MCF 10A (cell line): Measurements from ENCODE around the gene SLAMF1. TPM values are rescaled to one million over a fixed set of nuclear protein-coding genes. Genes with fewer than 3 reads are reported as not detected.

Experiments
- BruUV-seq: library from RNA; stranded (reverse); fragments of 400-500 nt; replicated peaks from 2 replicates; lab custom pipeline; 2021; lab: Mats Ljungman, UMichigan
- CTCF ChIA-PET: fragments of 300-600 bp; sonication (Branson Sonifier 250); formaldehyde crosslinking; extraction: SDS; loops from one replicate; lab custom pipeline; 2021; ENCODE audit warnings: antibody characterized with exemption, inconsistent platforms; lab: Yijun Ruan, JAX
- POLR2A ChIA-PET: fragments of 300-600, 350-650 bp; sonication (Branson Sonifier 250); formaldehyde crosslinking; extraction: SDS; loops from one replicate; lab custom pipeline; 2020; ENCODE audit warnings: antibody characterized with exemption, inconsistent platforms; lab: Yijun Ruan, JAX
- DNase-seq: peaks from one replicate; pipeline ENCODE4 v3.0.0-alpha.2; 2018; ENCODE audit not compliant: unreplicated experiment
- H3K27ac Mint-ChIP-seq: one replicate; pipeline ENCODE4 v1.8.0; 2022; ENCODE audit warnings: mild to moderate bottlenecking, low read depth, mixed read lengths; ENCODE audit not compliant: unreplicated experiment
- H3K27me3 Mint-ChIP-seq: one replicate; pipeline ENCODE4 v1.8.0; 2022; ENCODE audit warnings: mixed read lengths; ENCODE audit not compliant: insufficient read depth, unreplicated experiment
- H3K36me3 Mint-ChIP-seq: one replicate; pipeline ENCODE4 v1.8.0; 2022; ENCODE audit warnings: mild to moderate bottlenecking, moderate library complexity, mixed read lengths; ENCODE audit not compliant: insufficient read depth, unreplicated experiment
- H3K4me1 Mint-ChIP-seq: one replicate; pipeline ENCODE4 v1.8.0; 2022; ENCODE audit warnings: mixed read lengths; ENCODE audit not compliant: insufficient read depth, unreplicated experiment
- H3K4me3 Mint-ChIP-seq: one replicate; pipeline ENCODE4 v1.8.0; 2022; ENCODE audit warnings: mild to moderate bottlenecking, moderate library complexity, mixed read lengths; ENCODE audit not compliant: unreplicated experiment
- H3K9me3 Mint-ChIP-seq: one replicate; pipeline ENCODE4 v1.8.0; 2022; ENCODE audit warnings: mixed read lengths; ENCODE audit not compliant: unreplicated experiment
- intact Hi-C: fragments of 100-400 bp; cut with micrococcal nuclease; formaldehyde crosslinking; loops from 2 replicates; pipeline ENCODE4 v1.14.1; 2022
- total RNA-seq: library from RNA; stranded (reverse); gene quantifications from 2 replicates; pipeline ENCODE4 v1.2.3, GENCODE V29; 2022
- TF ChIP-seq, protein P1 (sequence below): fragments of 200-600 bp; IDR thresholded peaks from one replicate; pipeline ENCODE4 v1.8.0; 2022; ENCODE audit warnings: antibody characterized with exemption, mild to moderate bottlenecking; ENCODE audit not compliant: unreplicated experiment

The SLAMF1 gene
- total RNA-seq, 1 experiment from 2014 or later, result not detected

DNA sequence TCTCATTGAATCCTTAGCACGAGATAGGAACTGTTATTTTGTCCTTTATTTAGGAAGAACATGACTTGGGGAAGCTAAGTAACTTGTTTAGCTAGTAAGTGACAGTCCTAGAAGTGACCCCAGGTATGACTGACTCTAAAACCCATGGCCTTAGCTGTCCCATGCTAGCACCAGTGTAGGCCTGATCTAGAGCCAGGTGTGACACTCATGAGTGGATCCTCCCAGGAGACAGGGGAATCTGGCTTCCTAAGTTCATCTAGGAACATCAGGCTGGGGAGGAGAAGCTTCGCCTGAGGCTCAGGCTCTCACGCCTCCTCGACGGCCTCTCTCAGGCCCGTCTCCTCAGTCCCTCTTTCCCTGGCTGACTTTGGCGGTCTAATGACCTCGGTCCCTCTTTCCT is 33.6 kb upstream of the SLAMF1 start:
- no peak for DNase-seq
- TF ChIP-seq, protein P1, sequence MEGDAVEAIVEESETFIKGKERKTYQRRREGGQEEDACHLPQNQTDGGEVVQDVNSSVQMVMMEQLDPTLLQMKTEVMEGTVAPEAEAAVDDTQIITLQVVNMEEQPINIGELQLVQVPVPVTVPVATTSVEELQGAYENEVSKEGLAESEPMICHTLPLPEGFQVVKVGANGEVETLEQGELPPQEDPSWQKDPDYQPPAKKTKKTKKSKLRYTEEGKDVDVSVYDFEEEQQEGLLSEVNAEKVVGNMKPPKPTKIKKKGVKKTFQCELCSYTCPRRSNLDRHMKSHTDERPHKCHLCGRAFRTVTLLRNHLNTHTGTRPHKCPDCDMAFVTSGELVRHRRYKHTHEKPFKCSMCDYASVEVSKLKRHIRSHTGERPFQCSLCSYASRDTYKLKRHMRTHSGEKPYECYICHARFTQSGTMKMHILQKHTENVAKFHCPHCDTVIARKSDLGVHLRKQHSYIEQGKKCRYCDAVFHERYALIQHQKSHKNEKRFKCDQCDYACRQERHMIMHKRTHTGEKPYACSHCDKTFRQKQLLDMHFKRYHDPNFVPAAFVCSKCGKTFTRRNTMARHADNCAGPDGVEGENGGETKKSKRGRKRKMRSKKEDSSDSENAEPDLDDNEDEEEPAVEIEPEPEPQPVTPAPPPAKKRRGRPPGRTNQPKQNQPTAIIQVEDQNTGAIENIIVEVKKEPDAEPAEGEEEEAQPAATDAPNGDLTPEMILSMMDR, result no peak
- Mint-ChIP-seq H3K36me3 (no peaks in the 10 kb centered on the region), H3K27me3 (peaks cover 24% of the 10 kb centered on the region), H3K9me3 (no peaks in the 10 kb centered on the region), H3K4me1 (no peaks in the 10 kb centered on the region), H3K27ac (no peak overlapping the region), H3K4me3 (no peak overlapping the region)
- no TSS peak for BruUV-seq
- ChIA-PET CTCF (interaction anchor here (0.6 to 9.5 kb wide), 11 partner anchors 8 to 273 kb away, joined by 3 to 97 read pairs (median 4); partner anchors contain the start of gene ITLN2), POLR2A (interaction anchor here (1.0 kb wide), 1 partner anchor 271 kb away, joined by 4 read pairs; no protein-coding TSS in a partner anchor)
- intact Hi-C loops, result loop anchor here (2.0 kb wide), 1 partner anchor 416 kb away; no protein-coding TSS in a partner anchor

DNA sequence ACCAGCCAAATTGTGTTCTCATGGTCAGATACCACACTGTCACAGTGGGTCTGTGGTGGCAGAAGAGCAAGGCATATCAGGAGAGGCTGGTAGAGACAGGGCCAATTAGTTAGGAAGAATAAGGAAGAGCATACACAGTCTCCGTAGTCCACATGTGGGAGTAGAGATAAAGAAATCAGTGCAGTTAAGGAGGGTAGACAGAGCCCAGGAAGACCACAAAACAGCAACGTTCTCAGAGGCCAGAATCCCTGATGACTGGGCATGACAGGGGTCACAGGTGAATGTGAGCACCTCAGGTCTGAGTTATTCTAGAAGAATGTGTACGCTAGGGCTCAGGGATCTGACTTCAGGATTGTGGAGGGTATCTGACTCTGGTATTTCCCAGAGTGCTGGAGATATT is 33.0 kb upstream of the SLAMF1 start:
- CTCF ChIA-PET, result interaction anchor here (0.6 to 9.5 kb wide), 8 partner anchors 8 to 274 kb away, joined by 3 to 97 read pairs (median 8); partner anchors contain the start of gene ITLN2
- intact Hi-C loops, result loop anchor here (2.0 to 10.0 kb wide), 2 partner anchors 255 to 417 kb away; no protein-coding TSS in a partner anchor
- Mint-ChIP-seq H3K27me3 (peaks cover 24% of the 10 kb centered on the region), H3K27ac (no peak overlapping the region), H3K4me1 (no peaks in the 10 kb centered on the region), H3K4me3 (no peak overlapping the region), H3K36me3 (no peaks in the 10 kb centered on the region), H3K9me3 (no peaks in the 10 kb centered on the region)
- POLR2A ChIA-PET, result no interaction called here
- TF ChIP-seq, protein P1, result no peak
- BruUV-seq, result no TSS peak
- DNase-seq, result no peak

DNA sequence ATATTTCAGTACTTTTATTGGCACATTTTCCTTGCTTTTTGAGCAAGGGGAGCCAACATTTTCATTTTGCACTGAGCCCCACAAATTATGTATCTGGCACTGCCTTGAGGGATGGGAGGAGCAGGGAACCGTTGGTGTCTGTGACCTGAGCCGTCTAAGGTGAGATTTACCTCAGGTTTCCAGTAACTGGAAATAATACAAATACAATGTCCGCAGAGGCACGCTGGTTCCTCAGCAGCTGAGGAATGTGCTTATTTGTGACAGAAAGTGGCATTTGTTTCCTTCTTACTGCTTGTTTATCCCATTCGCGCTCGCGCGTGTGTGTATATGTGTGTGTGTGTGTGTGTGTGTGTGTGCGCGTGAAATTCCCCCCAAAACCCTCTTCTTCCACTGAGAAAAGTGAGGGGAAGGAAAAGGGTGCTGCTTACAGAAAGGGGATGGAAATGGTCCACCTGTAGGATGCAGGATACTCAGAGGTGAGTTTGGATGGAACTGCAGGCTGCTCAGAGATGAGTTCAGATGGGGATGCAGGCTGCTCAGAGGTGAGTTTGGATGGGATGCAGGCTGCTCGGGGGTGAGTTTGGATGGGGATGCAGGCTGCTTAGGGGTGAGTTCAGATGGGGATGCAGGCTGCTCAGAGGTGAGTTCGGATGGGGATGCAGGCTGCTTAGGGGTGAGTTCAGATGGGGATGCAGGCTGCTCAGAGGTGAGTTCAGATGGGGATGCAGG is 30.2 kb upstream of the SLAMF1 start:
- Mint-ChIP-seq H3K9me3 (no peaks in the 10 kb centered on the region), H3K4me3 (no peak overlapping the region), H3K27ac (no peak overlapping the region), H3K27me3 (peaks cover 24% of the 10 kb centered on the region), H3K4me1 (no peaks in the 10 kb centered on the region), H3K36me3 (no peaks in the 10 kb centered on the region)
- CTCF ChIA-PET, result interaction anchor here (1.2 to 9.5 kb wide), 2 partner anchors 152 to 313 kb away, joined by 4 to 97 read pairs; no protein-coding TSS in a partner anchor
- intact Hi-C loops, result loop anchor here (10.0 kb wide), 1 partner anchor 252 kb away; no protein-coding TSS in a partner anchor
- POLR2A ChIA-PET, result no interaction called here
- TF ChIP-seq, protein P1, result no peak
- BruUV-seq, result no TSS peak
- no peak for DNase-seq
